ENCODE measurements around the gene PCLO.
A peak's percentile ranks its signal among the peaks of the same experiment; 100 is the strongest.

The PCLO gene

GRCh38 chr7:82821037-82821436, 341.6 kb downstream of the PCLO start:
- no peak for DNase-seq

- DNase-seq = no peak
Observed at GRCh38 chr7:82818171-82818570, 344.5 kb downstream of the PCLO start.

- DNase-seq = no peak
Observed at GRCh38 chr7:82816272-82816671, 346.4 kb downstream of the PCLO start.

DNA sequence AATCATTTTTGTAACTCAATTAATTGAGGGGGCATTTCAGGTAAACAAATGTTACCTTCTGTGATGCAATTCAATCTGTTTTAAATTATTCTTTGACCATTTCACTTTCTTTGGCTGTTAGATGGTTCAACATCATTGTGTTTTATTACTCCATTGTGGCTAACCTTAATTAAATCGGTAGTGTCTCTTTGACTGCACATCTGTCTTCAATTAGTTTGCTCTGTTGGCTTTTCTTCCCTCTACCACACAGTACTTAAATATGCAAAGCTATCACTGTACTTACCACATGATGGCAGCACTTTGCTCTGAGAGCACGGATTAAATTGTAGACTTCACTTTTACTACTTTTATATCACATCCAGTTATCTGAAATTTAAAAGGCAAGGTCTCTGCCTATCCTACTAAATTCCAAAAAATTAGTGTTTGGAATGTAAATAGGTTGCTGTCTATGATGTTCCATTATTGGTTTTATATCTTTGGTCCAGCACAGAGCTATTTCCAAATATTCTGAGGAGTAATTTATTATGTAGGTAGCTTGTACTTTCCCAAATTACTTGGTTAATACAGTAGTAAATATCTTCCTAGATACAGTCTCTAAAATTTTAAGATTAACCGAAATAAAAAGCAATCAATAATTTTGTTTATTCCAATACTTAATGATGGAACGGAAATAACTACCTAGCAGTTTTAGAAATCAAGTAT, 352.0 kb downstream of the PCLO start:
- peak; percentile 1 to 13 for DNase-seq

DNA sequence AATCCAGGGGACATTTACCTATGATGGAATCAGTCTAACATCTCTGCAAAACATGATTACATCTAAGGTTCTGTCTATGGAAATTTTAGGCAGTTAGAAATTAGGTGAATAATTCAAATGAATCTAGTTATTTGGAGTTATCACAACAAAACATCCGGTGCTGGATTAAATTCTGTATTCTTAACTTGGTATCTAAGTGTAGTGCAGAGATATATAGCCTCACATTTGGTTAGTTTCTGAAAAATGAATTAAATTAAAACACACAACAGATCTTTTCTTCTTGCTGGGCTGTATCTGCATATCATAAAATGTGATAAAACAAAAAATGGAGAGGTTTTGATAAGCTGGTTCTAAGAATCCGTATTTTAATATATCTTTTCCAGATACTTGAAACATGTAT, 354.1 kb downstream of the PCLO start:
- DNase-seq = no peak

DNA sequence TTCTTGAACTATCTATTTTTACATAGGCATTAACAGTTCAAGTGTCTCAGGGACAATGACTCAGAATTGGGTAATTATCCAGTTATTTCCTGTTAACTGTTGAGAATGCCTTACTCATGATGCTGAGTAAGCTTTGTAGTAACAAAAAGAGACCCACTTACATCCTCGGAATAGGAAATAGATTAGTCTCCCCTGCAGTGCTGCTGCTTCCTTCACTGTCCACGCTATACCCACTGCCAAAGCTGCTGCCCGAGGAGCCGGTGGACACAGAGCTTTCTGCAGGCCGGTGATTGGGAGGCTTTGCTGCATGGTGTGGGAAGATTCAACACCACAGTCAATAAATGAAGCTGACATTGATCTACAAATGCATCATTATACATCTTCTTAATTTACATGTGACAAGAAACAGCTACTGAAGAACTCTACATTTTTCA, 357.1 kb downstream of the PCLO start:
- DNase-seq = peak; percentile 26 to 68

DNA sequence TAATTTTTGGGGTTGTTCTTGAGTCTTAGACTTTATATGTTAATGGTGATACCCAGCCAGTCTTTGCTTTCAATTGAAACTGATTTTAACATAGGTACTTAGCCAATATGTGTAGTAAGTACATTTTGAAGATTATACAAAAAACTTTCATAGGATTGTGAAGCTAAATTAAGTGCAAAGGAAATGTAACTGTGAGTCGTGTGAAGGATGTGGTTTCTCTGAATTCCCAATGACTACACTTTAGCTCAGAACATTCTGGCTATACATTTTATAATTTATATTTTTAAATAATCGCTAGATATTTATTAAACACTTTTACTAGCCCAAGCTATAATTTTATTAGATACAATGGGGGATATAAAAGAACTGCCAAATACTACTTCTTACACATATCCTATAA, 359.3 kb downstream of the PCLO start:
- DNase-seq = no peak

GRCh38 chr7:82789883-82790609, 372.6 kb downstream of the PCLO start:
- no peak for DNase-seq

GRCh38 chr7:82778021-82778420, 384.7 kb downstream of the PCLO start:
- DNase-seq = no peak

DNA sequence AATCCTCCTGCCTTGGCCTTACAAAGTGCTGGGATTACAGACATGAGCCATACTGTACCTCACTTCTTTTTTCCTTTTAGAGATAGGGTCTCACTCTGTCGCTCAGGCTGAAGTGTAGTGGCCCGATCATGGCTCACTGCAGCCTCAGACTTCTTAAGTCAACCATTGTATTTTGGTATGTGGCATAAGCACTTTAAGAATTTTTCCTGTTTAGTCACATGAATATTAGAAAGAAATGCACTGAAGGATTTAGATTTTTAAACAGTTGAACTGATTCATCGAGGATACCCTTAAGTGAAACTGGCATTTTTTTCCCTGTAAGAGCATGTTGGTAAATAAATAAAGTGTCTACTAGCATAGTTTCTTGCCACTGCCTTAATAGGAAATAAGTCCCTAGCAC, 399.8 kb downstream of the PCLO start:
- DNase-seq = no peak

GRCh38 chr7:82760831-82761230, 401.9 kb downstream of the PCLO start:
- DNase-seq = no peak

DNA sequence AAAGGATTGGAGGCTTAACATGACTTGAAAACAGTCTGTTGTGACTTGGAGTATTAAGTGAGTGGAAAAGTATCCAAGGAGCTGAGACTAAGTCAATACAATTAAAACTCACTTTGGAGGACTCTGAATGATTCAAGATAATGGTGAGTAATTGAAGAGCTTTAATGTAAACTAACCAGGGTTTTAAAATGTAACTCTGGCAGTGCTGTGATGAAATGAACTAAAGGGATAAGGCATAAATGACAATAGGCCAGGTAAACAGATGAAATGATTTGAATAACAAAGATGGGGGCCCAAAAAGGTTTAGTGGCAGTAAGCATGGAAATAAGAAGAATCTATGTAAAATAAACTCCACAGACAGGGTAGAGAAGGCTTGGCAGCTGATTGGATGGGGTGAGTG, 402.6 kb downstream of the PCLO start:
- no peak for DNase-seq

DNA sequence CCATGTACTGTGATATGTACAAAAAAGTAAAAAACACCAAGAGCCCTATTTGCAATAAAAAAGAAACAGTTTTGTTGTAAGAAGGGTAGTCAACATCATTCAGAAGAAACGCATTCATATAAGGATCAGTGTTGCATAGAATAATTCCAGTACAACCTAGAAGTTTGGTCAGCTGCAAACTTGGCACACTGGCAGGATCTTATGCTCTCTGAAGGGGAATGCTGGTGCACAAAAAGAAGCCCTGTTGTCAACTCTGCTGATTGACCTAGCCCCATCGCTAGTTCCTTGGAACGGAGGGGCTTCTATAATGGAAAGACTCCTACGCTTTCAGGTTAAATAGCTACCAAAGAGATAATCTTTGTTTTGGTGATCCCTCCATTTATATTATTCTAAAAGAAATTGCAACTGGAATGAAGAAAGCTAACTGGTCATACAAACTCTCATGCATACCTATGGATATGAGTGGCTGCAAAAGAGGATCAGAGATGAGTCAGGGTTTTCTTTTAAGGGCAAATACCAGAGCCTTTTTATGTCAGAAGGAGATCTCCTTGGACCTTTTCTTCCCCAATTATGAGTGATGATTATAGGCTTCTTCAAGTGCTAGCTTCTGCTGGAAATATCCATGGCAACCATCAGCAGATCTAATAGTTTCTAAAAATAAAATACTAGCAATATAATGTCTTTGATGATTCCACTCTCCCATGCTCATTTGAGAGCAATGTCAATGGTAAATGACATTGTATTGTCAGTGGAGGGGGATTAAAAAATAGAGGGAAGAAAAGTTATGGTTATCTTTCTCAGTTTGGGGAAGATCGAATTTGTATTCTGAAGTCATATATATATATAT, 406.8 kb downstream of the PCLO start:
- no peak for DNase-seq

GRCh38 chr7:82750007-82750406, 412.7 kb downstream of the PCLO start:
- no peak for DNase-seq

- DNase-seq = no peak
Observed at GRCh38 chr7:82745820-82746219, 416.9 kb downstream of the PCLO start.

DNA sequence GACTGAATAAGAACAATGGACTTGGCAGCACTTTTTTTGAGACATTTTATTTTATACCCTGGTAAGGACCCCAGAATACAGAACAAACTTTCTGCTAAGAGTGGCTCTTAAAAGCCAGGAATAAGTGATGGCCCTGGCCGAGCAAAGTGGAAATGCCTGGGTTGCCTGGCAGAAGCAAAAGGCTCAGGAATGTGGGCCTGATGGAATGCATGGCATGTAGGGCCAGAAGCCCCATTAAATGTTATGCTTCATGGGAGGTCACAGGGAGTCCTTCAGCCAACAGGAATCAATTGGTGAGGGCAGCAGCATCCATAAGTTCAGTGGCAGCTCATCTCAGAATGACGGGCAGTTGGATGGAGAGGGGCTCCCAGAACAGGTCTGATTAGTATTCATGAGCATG, 417.6 kb downstream of the PCLO start:
- no peak for DNase-seq

DNA sequence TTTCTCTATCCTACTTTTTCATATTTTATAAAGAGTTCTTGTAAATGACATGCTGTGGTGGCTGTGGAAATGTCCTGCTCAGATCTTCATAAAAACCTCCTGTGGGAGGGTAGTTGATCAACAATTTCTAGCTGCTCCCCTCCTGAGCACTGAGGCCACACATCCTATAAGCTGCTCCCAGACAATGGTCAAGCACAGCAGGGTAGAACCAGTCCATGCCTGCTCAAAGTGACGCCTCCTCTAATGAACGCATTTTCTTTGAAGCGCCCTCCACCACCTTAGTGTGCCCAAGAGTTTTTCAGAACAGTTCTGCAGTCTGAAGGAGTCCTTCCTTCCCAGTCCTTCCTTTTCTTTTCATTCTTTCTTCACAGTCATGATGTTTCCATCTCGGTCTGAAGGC, 420.5 kb downstream of the PCLO start:
- DNase-seq = no peak

DNA sequence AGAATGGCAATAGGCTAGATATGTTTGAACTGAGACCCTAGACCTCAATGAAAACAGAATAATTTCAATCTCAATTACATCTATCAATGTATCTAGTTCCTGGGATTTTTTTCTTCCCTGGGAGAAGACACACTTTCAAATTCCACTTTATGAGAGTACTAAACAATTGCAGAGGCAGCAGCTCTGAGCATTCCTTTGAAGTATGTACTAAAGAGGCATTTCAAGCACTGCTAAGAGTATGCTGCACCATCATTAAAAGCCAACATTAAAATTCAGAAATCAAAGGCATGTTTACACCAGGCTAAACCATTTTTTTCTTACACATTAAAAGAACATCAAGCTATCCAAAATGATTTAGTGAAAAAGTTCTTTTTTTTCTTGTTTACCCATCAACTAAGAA, 421.2 kb downstream of the PCLO start:
- DNase-seq = no peak

DNA sequence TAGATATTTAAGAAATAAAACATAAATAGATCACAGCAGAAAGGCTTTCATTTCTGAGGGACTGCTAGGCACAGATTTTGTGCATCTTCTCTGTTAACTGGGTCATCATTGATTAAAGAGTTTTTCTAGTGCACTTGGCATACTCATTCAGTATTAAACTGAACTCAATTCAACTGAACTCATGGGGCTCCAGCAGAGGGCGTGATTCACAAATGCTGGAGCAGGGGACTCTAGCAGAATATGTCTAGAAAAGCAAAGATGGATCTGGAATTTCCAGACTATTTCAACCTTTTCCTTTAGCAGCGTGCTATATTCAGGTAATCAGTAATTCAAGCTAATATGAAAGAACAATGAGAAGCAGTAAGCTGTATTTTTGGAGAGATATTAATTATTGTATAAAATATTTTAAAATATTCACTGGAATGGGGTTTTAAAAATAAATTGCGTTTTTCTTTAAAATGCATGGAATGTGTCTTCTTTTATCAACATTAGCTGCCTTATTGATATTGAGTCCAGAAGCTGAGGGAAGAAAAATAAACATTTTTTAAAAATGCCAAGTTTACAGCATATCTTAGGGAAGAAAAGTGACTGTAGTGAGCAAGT, 422.3 kb downstream of the PCLO start:
- peak; percentile 16 to 24 for DNase-seq

GRCh38 chr7:82736633-82737032, 426.1 kb downstream of the PCLO start:
- no peak for DNase-seq

GRCh38 chr7:82732677-82733076, 430.0 kb downstream of the PCLO start:
- DNase-seq = no peak

GRCh38 chr7:82729172-82730030, 433.3 kb downstream of the PCLO start:
- DNase-seq = peak; percentile 27 to 44

All from inflammatory macrophage (primary cell).